K562 (cell line): ENCODE measurements around the gene B9D2. TPM values are rescaled to one million over a fixed set of nuclear protein-coding genes. Genes with fewer than 3 reads are reported as not detected.
A peak's percentile ranks its signal among the peaks of the same experiment; 100 is the strongest.

Experiments
- CC2D1A ChIP-seq: fragments of 450-650 bp; IDR thresholded peaks from 2 replicates; pipeline ENCODE4 v1.6.1; 2017; ENCODE audit warnings: mild to moderate bottlenecking
- DIDO1 ChIP-seq: fragments of 450-650 bp; IDR thresholded peaks from 2 replicates; pipeline ENCODE4 v1.6.1; 2016; ENCODE audit warnings: low read depth, missing biosample characterization, missing genetic modification characterization
- ELK1 ChIP-seq: sonication (generic); formaldehyde crosslinking; IDR thresholded peaks from 2 replicates; pipeline ENCODE4 v1.8.1; 2022; ENCODE audit warnings: missing genetic modification reagents
- ESRRA ChIP-seq: fragments of 450-650 bp; IDR thresholded peaks from 2 replicates; pipeline ENCODE4 v1.6.1; 2014; ENCODE audit warnings: low read depth, mild to moderate bottlenecking, moderate library complexity, borderline replicate concordance
- FOXK1 ChIP-seq: sonication (generic); formaldehyde crosslinking; IDR thresholded peaks from 2 replicates; pipeline ENCODE4 v1.8.0; 2022; ENCODE audit warnings: missing genetic modification reagents, mild to moderate bottlenecking, borderline replicate concordance
- KDM1A ChIP-seq, 2 experiments: fragments of 450-650 bp; IDR thresholded peaks; 2 replicates each; pipeline ENCODE4 v1.6.1; 2016; ENCODE audit warnings: mild to moderate bottlenecking in 2 of 2
- KLF10 ChIP-seq: fragments of 250-450 bp; sonication (Bioruptor Pico); IDR thresholded peaks from 2 replicates; pipeline ENCODE4 v1.6.1; 2021; ENCODE audit warnings: matching md5 sums
- KLF16 ChIP-seq: IDR thresholded peaks from 2 replicates; pipeline ENCODE4 v1.6.1; 2016; ENCODE audit warnings: antibody characterized with exemption
- MLLT1 ChIP-seq, 2 experiments: fragments of 450-650 bp; IDR thresholded peaks; 2 replicates each; pipeline ENCODE4 v1.6.1; 2016
- PBX2 ChIP-seq, 2 experiments: IDR thresholded peaks in 1 of 2; conservative IDR thresholded peaks in 1 of 2; 2 replicates each; pipeline ENCODE4 v1.6.1; 2016; ENCODE audit warnings: low read depth in 2 of 2, mild to moderate bottlenecking in 1 of 2, missing compliant biosample characterization in 1 of 2, missing genetic modification characterization in 1 of 2, moderate library complexity in 1 of 2
- POLR2AphosphoS5 ChIP-seq: IDR thresholded peaks from 2 replicates; pipeline ENCODE4 v1.6.1; 2011; ENCODE audit warnings: mild to moderate bottlenecking, low read depth, low read length, moderate library complexity; ENCODE audit not compliant: control insufficient read depth, insufficient read depth
- RBM22 ChIP-seq: fragments of 200-400 bp; formaldehyde crosslinking; IDR thresholded peaks from 2 replicates; pipeline ENCODE4 v1.6.1; 2018; ENCODE audit warnings: low read length, low read depth; ENCODE audit not compliant: poor library complexity, severe bottlenecking
- RBM25 ChIP-seq: fragments of 200-400 bp; formaldehyde crosslinking; IDR thresholded peaks from 2 replicates; pipeline ENCODE4 v1.6.1; 2018; ENCODE audit warnings: low read length, low read depth, moderate library complexity; ENCODE audit not compliant: severe bottlenecking
- SETDB1 ChIP-seq: IDR thresholded peaks from one replicate; pipeline ENCODE4 v1.6.1; 2012; ENCODE audit warnings: low read length, control low read depth, inconsistent platforms
- SMAD2 ChIP-seq: fragments of 150-350 bp; IDR thresholded peaks from 2 replicates; pipeline ENCODE4 v1.6.1; 2014; ENCODE audit warnings: low read depth, mild to moderate bottlenecking, low read length
- TCF15 ChIP-seq: fragments of 250-450 bp; sonication (Bioruptor Pico); IDR thresholded peaks from 2 replicates; pipeline ENCODE4 v1.8.0; 2022; ENCODE audit warnings: moderate library complexity, mild to moderate bottlenecking, inconsistent platforms
- TEAD1 ChIP-seq, 2 experiments: fragments of 450-650 bp in 1 of 2; sonication (generic) in 1 of 2; formaldehyde crosslinking; IDR thresholded peaks; 2 replicates each; pipeline versions ENCODE4 v1.4.0 to v1.8.0; 2020 to 2022; ENCODE audit warnings: mild to moderate bottlenecking in 2 of 2, missing genetic modification reagents in 1 of 2
- ZNF398 ChIP-seq: fragments of 250-450 bp; sonication (Bioruptor Pico); IDR thresholded peaks from 2 replicates; pipeline ENCODE4 v1.8.0; 2021; ENCODE audit warnings: moderate library complexity, mild to moderate bottlenecking, inconsistent platforms
- ZNF644 ChIP-seq: fragments of 200-800 bp; sonication (Bioruptor generic); IDR thresholded peaks from 2 replicates; pipeline ENCODE4 v1.6.1; 2016; ENCODE audit warnings: low read depth, missing genetic modification characterization, missing compliant biosample characterization
- ZNF668 ChIP-seq: fragments of 250-450 bp; sonication (Bioruptor Pico); IDR thresholded peaks from 2 replicates; pipeline ENCODE4 v1.8.0; 2022; ENCODE audit warnings: mild to moderate bottlenecking, inconsistent platforms
- polyA plus RNA-seq, 8 experiments: library from polyadenylated mRNA; depleted of rRNA in 4 of 8; stranded (reverse) in 5 of 8; unstranded in 3 of 8; fragments of >200 nt; fragmentation: Nextera tagmentation in 2 of 8; fragmentation: Illumina TruSeq in 1 of 8; extraction: Ambion mirVana in 2 of 8; extraction: Trizol in 1 of 8; gene quantifications; 2 replicates each; pipeline versions ENCODE4 v1.2.1 to v1.2.3, GENCODE V29; 2011 to 2014; ENCODE audit warnings: inconsistent platforms in 1 of 8, missing spikeins in 1 of 8
- total RNA-seq, 7 experiments: library from RNA; depleted of rRNA in 6 of 7; stranded (reverse); fragments of >200 nt in 6 of 7; fragmentation: Illumina TruSeq in 2 of 7; extraction: Trizol in 2 of 7; gene quantifications; 2 replicates each; pipeline versions ENCODE4 v1.2.1 to v1.2.3, GENCODE V29; 2011 to 2021; ENCODE audit warnings: low replicate concordance in 1 of 7

B9D2 gene
- total and polyA plus RNA-seq, 9 of the 15 experiments (the other 6 are each of a cell fraction or from before 2014, with no cell fraction given), result 0.83 to 6.9 (median 2.8) TPM

- no peak for TF ChIP-seq ZNF668 (CRISPR knock-in tag)
- TF ChIP-seq SETDB1, result no peak
- TF ChIP-seq SMAD2, result no peak
- no peak for TF ChIP-seq KLF10
- TF ChIP-seq TEAD1 (CRISPR knock-in tag; IDR thresholded peaks at IDR 0.05), result peak; percentile 23 to 89; a peak in 2 of 4 replicates
- no peak for TF ChIP-seq TCF15
- TF ChIP-seq CC2D1A, result no peak
- peak; percentile 90 for TF ChIP-seq ESRRA
- TF ChIP-seq KDM1A (IDR thresholded peaks at IDR 0.05), result no peak; a peak in 2 of 4 replicates
- no peak for TF ChIP-seq PBX2 (CRISPR knock-in tag; IDR thresholded peaks at IDR 0.05; ENCODE audit: low read depth)
- no peak for TF ChIP-seq PBX2 (tag; conservative IDR thresholded peaks at IDR 0.05; ENCODE audit: low read depth)
- peak; percentile 97 for TF ChIP-seq DIDO1
- no peak; the same call in 1 of the 2 replicates for TF ChIP-seq ZNF644
- no peak for TF ChIP-seq ZNF398
- TF ChIP-seq ELK1 (CRISPR knock-in tag), result no peak
- peak; percentile 57; the same call in 1 of the 2 replicates for TF ChIP-seq POLR2AphosphoS5
- no peak for TF ChIP-seq KLF16
- TF ChIP-seq MLLT1 (IDR thresholded peaks at IDR 0.05), result peak; percentile 83 to 90
- no peak for TF ChIP-seq FOXK1 (CRISPR knock-in tag)
- peak; percentile 98 for TF ChIP-seq RBM22
- TF ChIP-seq RBM25, result no peak
These were observed 53.7 kb downstream of the B9D2 start, which contains the start of gene CCDC97 (continued) for GRCh38 chr19:41310033-41310831.
